NCI-H2227 (cell line): Measurements from ENCODE around the gene MRPS18B.

ENCODE experiments used
- DNase-seq: peaks from one replicate; lab custom pipeline; 2025; ENCODE audit not compliant: unreplicated experiment; lab: John Stamatoyannopoulos, UW

MRPS18B gene

DNA sequence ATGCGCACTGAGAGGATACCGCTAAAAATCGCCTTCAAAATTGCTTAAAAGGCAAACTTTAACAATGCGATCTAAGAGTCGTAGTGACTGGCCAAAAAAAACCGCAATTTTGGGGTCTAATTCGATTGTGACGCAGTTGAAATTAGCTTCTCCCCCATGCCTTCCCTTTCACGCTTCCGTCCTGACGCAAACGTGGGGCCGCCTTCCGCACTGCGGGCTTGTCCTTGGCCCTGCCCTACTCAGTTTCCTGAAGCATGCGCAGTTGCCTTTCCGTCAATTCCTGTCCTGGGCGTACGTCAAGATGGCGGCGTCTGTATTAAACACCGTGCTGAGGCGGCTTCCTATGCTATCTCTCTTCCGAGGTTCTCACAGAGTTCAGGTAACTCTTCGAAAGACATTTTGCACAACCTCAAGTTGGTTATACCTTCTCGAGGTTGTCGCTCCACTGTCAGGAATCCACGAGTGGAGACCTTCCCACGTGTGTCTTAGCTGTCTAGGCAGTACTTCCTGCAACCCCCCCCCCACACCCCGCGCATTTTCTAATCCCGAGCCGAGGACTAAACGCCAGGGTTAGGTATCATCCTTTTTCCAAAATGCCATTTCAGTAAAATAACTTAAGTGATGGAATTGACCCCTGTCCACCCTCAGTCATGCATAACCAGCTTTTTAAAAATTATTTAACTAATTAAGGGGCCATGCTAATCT, at the start of gene MRPS18B:
TSS of gene MRPS18B (plus strand) at position 276 of the 705 bp plus-strand sequence. CDS start at position 302, 26 bp downstream.
- peak; percentile 98 for DNase-seq

DNA sequence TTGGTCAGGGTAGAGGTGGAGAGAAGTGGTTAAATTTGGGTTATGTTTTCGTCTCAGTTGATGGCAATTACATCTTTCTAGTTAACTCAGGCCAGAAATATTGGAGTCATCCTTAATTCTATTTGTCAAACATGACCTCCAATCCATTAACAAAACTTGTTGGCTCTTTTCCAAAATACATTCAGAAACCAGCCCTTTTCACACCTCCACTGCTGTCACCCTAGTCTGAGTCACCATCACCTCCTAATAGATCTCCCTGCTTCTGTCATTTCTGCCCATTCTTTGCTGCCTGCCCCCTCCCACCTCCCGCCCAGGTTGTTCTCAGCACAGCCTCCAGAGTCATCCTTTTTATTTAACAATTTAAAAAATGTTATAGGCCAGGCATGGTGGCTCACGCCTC, 49.4 kb upstream of the MRPS18B start:
- no peak for DNase-seq

- DNase-seq, result no peak
Observed at GRCh38 chr6:30570263-30570662, 47.4 kb upstream of the MRPS18B start.

GRCh38 chr6:30570740-30571074, 46.9 kb upstream of the MRPS18B start:
- DNase-seq, result no peak

DNA sequence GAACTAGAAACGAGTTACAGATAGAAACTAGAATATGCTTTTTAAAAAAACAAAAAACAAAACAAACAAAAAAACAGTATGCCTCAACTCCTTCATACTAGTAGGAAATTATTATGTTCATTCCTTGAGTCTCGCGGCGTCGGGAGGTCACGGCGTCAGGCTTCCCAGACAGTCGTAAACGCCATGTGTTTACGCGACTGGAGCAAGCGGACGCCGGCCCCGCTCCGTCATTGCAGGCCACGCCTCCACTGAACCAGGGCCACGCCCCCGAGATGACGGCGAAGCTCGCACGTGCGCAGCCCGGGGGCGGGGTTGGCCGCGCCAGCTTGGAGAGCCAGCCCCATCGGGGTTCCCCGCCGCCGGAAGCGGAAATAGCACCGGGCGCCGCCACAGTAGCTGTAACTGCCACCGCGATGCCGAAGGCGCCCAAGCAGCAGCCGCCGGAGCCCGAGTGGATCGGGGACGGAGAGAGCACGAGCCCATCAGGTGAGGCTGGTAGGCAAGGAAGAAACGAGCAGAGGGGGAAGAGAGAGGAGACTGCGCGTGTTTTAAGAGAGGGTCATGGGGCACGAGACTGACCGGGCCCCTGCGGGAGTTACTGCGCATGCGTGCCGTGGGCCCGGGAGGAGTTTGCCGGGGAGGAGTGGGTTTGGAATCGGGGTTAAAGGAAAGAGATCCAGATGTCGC, 46.4 kb upstream of the MRPS18B start, which contains the start of gene ABCF1:
TSS of gene ABCF1 (plus strand) at position 368 of the 687 bp plus-strand sequence. CDS start at position 414, 46 bp downstream.
- DNase-seq, result peak; percentile 99

GRCh38 chr6:30571762-30572082, 45.9 kb upstream of the MRPS18B start:
- no peak for DNase-seq

DNA sequence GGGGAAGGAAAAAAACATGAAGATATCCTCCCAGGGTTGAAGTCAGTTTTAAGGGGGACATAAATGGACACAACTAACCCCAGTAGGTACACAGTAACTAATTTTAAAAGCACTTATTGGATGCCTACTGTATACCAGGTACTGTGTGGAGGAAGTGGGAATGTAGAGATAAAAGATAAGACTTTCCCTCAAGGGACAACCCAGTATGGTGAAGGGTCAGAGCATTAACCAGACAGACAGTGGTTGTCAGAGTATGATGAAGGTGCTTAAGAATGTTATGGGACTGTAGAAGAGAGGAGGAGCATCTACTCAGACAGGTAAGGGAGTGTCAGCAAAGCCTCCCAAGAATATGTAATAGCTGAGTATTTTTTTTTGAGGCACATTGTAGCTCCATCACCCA, 45.5 kb upstream of the MRPS18B start:
- no peak for DNase-seq

GRCh38 chr6:30573113-30573512, 44.5 kb upstream of the MRPS18B start:
- DNase-seq, result no peak

- no peak for DNase-seq
Observed at GRCh38 chr6:30578051-30578450, 39.6 kb upstream of the MRPS18B start.

DNA sequence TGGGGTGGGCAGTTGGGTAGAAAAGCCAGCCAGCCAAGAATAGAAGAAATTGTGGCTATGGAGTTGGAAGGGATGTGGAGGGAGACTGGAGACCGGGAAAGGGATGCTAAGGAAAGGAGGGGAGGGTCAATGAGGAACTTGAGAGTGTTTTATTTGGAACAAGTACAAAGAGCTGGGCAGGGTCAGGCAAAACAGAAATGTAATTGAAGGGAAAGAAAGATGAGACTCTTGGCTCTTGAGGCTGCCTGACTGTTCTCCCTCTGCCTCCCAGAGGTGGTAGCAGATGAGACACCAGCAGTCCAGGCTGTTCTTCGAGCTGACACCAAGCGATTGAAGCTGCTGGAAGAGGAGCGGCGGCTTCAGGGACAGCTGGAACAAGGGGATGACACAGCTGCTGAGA, 33.7 kb upstream of the MRPS18B start:
- DNase-seq, result no peak

DNA sequence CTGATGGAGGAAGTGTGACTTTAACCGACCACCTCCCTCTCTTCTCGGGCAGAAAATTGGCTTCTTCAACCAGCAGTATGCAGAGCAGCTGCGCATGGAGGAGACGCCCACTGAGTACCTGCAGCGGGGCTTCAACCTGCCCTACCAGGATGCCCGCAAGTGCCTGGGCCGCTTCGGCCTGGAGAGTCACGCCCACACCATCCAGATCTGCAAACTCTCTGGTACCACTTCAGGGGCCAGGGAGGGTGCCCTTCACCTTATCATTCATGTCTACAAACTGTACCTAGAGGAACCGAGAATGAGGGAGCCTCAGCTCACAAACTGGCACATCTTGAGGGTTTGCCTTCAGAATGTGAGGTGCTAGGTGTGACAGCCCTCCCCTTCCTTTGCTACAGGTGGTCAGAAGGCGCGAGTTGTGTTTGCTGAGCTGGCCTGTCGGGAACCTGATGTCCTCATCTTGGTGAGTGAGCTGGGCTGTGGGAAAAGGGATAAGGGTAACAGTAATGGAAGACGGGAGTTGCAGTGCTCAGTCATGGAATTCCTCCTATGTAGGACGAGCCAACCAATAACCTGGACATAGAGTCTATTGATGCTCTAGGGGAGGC, 27.8 kb upstream of the MRPS18B start:
- no peak for DNase-seq

DNA sequence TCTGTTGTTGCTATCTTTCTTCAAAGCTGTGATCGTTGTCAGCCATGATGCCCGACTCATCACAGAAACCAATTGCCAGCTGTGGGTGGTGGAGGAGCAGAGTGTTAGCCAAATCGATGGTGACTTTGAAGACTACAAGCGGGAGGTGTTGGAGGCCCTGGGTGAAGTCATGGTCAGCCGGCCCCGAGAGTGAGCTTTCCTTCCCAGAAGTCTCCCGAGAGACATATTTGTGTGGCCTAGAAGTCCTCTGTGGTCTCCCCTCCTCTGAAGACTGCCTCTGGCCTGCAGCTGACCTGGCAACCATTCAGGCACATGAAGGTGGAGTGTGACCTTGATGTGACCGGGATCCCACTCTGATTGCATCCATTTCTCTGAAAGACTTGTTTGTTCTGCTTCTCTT, 27.1 kb upstream of the MRPS18B start:
- no peak for DNase-seq

- DNase-seq, result no peak
Observed at GRCh38 chr6:30591008-30591407, 26.6 kb upstream of the MRPS18B start.

GRCh38 chr6:30592287-30592686, 25.4 kb upstream of the MRPS18B start:
- DNase-seq, result no peak

GRCh38 chr6:30597315-30598144, 20.1 kb upstream of the MRPS18B start:
- peak; percentile 87 for DNase-seq

DNA sequence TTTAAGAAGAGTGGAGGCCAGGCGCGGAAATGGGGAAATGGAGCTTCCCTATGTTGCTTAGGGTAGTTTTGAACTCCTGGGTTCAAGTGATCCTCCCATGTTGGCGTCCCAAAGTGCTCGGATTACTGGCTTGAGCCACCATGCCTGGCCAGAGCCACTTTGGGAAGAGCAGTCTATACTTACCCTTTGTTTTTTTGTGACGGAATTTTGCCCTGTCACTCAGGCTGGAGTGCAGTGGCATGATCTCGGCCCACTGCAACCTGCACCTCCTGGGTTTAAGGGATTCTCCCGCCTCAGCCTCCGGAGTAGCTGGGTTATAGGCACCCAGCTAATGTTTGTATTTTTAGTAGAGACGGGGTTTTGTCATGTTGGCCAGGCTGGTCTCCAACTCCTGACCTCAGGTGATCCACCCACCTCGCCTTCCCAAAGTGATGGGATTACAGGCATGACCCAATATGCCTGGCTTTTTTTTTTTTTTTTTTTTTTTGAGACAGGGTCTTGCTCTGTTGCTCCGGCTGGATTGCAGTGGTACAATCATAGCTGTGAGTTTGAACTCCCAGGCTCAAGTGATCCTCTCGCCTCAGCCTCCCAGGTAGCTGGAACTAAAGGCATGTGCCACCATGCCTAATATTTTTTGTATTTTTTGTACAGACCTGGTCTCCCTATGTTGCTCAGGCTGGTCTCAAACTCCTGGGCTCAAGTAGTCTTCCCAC, 18.6 kb upstream of the MRPS18B start:
- DNase-seq, result no peak

DNA sequence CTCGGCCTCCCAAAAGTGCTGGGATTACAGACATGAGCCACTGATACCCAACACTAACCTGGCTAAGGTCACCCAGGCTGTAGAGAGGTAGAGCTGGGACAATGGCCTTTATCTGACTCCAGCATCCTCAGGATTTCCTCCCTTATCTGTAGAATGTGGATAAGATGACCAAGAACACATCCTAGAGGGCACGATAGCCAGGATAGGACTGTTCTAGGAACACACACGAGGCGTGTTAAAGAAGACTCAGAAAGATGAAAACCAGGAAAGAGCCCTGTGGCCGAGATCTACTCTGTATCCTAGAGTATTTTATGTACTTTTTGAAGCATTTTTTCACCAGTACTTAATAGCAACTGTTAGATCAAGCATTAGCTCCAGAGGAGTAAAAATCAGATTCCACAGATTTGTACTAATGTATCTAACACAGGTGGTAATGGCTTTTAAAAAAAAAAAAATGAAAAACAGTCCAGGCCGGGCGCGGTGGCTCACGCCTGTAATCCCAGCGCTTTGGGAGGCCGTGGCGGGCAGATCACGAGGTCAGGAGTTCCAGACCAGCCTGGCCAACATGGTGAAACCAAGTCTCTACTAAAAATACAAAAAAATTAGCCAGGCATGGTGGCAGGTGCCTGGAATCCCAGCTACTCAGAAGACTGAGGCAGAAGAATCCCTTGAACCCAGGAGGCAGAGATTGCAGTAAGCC, 17.9 kb upstream of the MRPS18B start:
- no peak for DNase-seq

- no peak for DNase-seq
Observed at GRCh38 chr6:30600451-30600961, 17.1 kb upstream of the MRPS18B start.

DNA sequence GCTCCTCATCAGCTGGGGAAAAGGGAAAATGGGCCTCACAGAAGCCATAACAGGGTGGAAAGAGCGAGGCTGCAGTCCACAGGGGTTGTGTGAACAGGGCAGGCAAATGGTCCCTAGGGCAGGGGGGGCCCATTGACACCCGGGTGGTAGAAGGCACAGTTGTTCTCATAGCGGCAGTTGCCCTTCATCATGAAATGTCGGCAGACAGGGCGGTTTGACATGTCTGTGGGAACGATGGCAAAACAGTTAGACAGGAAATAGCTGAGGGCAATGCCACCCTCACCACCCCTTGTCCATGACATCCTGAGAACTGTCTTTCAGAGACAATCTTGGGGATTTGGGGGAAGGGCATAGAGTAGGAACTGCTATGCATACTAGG, 16.2 kb upstream of the MRPS18B start:
- no peak for DNase-seq
